HCT116 (cell line): ENCODE measurements around the gene TRPM1. TPM values are rescaled to one million over a fixed set of nuclear protein-coding genes. Genes with fewer than 3 reads are reported as not detected.

Experiments used
- ATAC-seq: fragments of 200-7000 bp; cut with Tn5 transposase; 2 replicates; pipeline ENCODE4 v1.9.1; 2020; ENCODE audit warnings: mild to moderate bottlenecking, moderate library complexity
- BruUV-seq: library from RNA; stranded (reverse); fragments of 400-500 nt; replicated peaks from 2 replicates; lab custom pipeline; 2021; lab: Mats Ljungman, UMichigan
- CTCF ChIA-PET: fragments of 300-600 bp; sonication (Branson Sonifier 250); formaldehyde crosslinking; loops from one replicate; lab custom pipeline; 2021; ENCODE audit warnings: antibody characterized with exemption; lab: Charles Lee
- POLR2A ChIA-PET: fragments of 300-600, 350-600 bp; sonication (Branson Sonifier 250); formaldehyde crosslinking; loops from one replicate; lab custom pipeline; 2021; ENCODE audit warnings: antibody characterized with exemption; lab: Charles Lee
- RAD21 ChIA-PET, 2 experiments: fragments of 300-600 bp; sonication (Branson Sonifier 250); formaldehyde crosslinking; loops; one replicate each; lab custom pipeline; 2023; ENCODE audit warnings: low total read pairs in 2 of 2; ENCODE audit not compliant: uncharacterized antibody in 2 of 2, unreplicated experiment in 2 of 2, low non-redundant PET in 1 of 2; lab: Charles Lee
- DNase-seq: peaks from one replicate; pipeline ENCODE4 v3.0.0-alpha.2; 2010; ENCODE audit warnings: low read depth, low spot score
- H2AFZ ChIP-seq: fragments of 200-600 bp; shearing (Covaris generic), sonication (generic); 2 replicates; pipeline ENCODE4 v1.6.1; 2017; ENCODE audit warnings: low read depth, mixed run types, mixed read lengths, antibody characterized with exemption, low read length; ENCODE audit not compliant: poor library complexity, severe bottlenecking
- H3K27ac ChIP-seq: 2 replicates; pipeline ENCODE4 v1.5.1; 2012; ENCODE audit warnings: low read depth, low read length
- H3K27me3 ChIP-seq: fragments of 200-600 bp; sonication (generic); 2 replicates; pipeline ENCODE4 v1.6.1; 2016; ENCODE audit warnings: mixed run types, low read length, mixed read lengths; ENCODE audit not compliant: insufficient read depth
- H3K36me3 ChIP-seq, 2 experiments: fragments of 200-500 bp in 1 of 2; fragments of 200-600 bp in 1 of 2; sonication (Bioruptor generic) in 1 of 2; sonication (generic) in 1 of 2; 2 replicates each; pipeline versions ENCODE4 v1.5.1 to v1.6.1; 2014 to 2016; ENCODE audit warnings: low read length in 2 of 2, inconsistent platforms in 1 of 2, mixed read lengths in 1 of 2, mixed run types in 1 of 2; ENCODE audit not compliant: insufficient read depth in 2 of 2, control insufficient read depth in 1 of 2
- H3K4me1 ChIP-seq, 2 experiments: fragments of 200-600 bp in 1 of 2; sonication (generic) in 1 of 2; 2 replicates each; pipeline versions ENCODE4 v1.5.1 to v1.6.1; 2012 to 2017; ENCODE audit warnings: low read length in 2 of 2, inconsistent platforms in 1 of 2, mild to moderate bottlenecking in 1 of 2, mixed read lengths in 1 of 2, mixed run types in 1 of 2, moderate library complexity in 1 of 2; ENCODE audit not compliant: insufficient read depth in 2 of 2, control insufficient read depth in 1 of 2
- H3K4me2 ChIP-seq: fragments of 200-600 bp; sonication (generic); 2 replicates; pipeline ENCODE4 v1.6.1; 2017; ENCODE audit warnings: mixed run types, low read length, mixed read lengths
- H3K4me3 ChIP-seq, 2 experiments: fragments of 200-600 bp in 1 of 2; sonication (generic) in 1 of 2; replicated peaks in 1 of 2; 2 replicates each; pipeline ENCODE4 v1.5.1; 2011 to 2016; ENCODE audit warnings: low read length in 2 of 2, control low read depth in 1 of 2, low read depth in 1 of 2, mild to moderate bottlenecking in 1 of 2, mixed read lengths in 1 of 2, mixed run types in 1 of 2
- H3K79me2 ChIP-seq: fragments of 200-600 bp; sonication (generic); 2 replicates; pipeline ENCODE4 v1.6.1; 2017; ENCODE audit warnings: mild to moderate bottlenecking, mixed run types, low read length, moderate library complexity, mixed read lengths; ENCODE audit not compliant: insufficient read depth
- H3K9ac ChIP-seq: fragments of 200-600 bp; sonication (generic); 2 replicates; pipeline ENCODE4 v1.6.1; 2016; ENCODE audit warnings: low read length, mixed read lengths
- H3K9me2 ChIP-seq: fragments of 200-600 bp; sonication (generic), shearing (Covaris generic); 2 replicates; pipeline ENCODE4 v1.6.1; 2017; ENCODE audit warnings: mixed run types, mild to moderate bottlenecking, moderate library complexity; ENCODE audit not compliant: insufficient read depth
- H3K9me3 ChIP-seq, 2 experiments: fragments of 200-500 bp in 1 of 2; fragments of 200-600 bp in 1 of 2; sonication (Bioruptor generic) in 1 of 2; sonication (generic) in 1 of 2; 2 replicates each; pipeline ENCODE4 v1.6.1; 2014 to 2017; ENCODE audit warnings: low read length in 2 of 2, mixed read lengths in 2 of 2, inconsistent platforms in 1 of 2, low read depth in 1 of 2, mild to moderate bottlenecking in 1 of 2, mixed run types in 1 of 2, moderate library complexity in 1 of 2; ENCODE audit not compliant: control insufficient read depth in 1 of 2, insufficient read depth in 1 of 2
- H4K20me1 ChIP-seq: fragments of 200-600 bp; sonication (generic), shearing (Covaris generic); 2 replicates; pipeline ENCODE4 v1.6.1; 2017; ENCODE audit warnings: mixed run types, mild to moderate bottlenecking, moderate library complexity; ENCODE audit not compliant: insufficient read depth
- CBX3 ChIP-seq: IDR thresholded peaks from 2 replicates; pipeline ENCODE4 v1.6.1; 2012; ENCODE audit warnings: low read depth
- CEBPB ChIP-seq: IDR thresholded peaks from 2 replicates; pipeline ENCODE4 v1.6.1; 2012; ENCODE audit warnings: low read depth
- ELF1 ChIP-seq: IDR thresholded peaks from 2 replicates; pipeline ENCODE4 v1.6.1; 2012; ENCODE audit warnings: low read depth, borderline replicate concordance
- EZH2 ChIP-seq: fragments of 200-600 bp; sonication (generic); IDR thresholded peaks from 2 replicates; pipeline ENCODE4 v1.6.1; 2017; ENCODE audit warnings: antibody characterized with exemption, mixed run types
- EZH2phosphoT487 ChIP-seq: fragments of 200-600 bp; IDR thresholded peaks from 2 replicates; pipeline ENCODE4 v1.6.1; 2018; ENCODE audit warnings: antibody characterized with exemption, borderline replicate concordance
- POLR2A ChIP-seq: IDR thresholded peaks from 2 replicates; pipeline ENCODE4 v1.7.0; 2011; ENCODE audit warnings: borderline replicate concordance; ENCODE audit not compliant: insufficient read depth, insufficient read length; ENCODE audit errors: extremely low read depth
- RAD21 ChIP-seq: IDR thresholded peaks from 2 replicates; pipeline ENCODE4 v1.6.1; 2012; ENCODE audit warnings: low read depth, mild to moderate bottlenecking
- SIN3A ChIP-seq: IDR thresholded peaks from 2 replicates; pipeline ENCODE4 v1.6.1; 2012; ENCODE audit warnings: low read depth
- SP1 ChIP-seq: IDR thresholded peaks from 2 replicates; pipeline ENCODE4 v1.6.1; 2012; ENCODE audit warnings: low read depth
- SRF ChIP-seq: IDR thresholded peaks from 2 replicates; pipeline ENCODE4 v1.6.1; 2012; ENCODE audit warnings: low read depth
- TCF7L2 ChIP-seq: IDR thresholded peaks from 2 replicates; pipeline ENCODE4 v1.7.0; 2011; ENCODE audit warnings: borderline replicate concordance, inconsistent platforms; ENCODE audit not compliant: insufficient read depth, insufficient read length; ENCODE audit errors: extremely low read depth
- ZFX ChIP-seq: fragments of 450-650 bp; IDR thresholded peaks from 2 replicates; pipeline ENCODE4 v1.6.1; 2017
- ZNF274 ChIP-seq: fragments of 200-500 bp; sonication (Bioruptor generic); IDR thresholded peaks from 2 replicates; pipeline ENCODE4 v1.6.1; 2014; ENCODE audit warnings: mild to moderate bottlenecking, low read depth, low read length, inconsistent platforms
- intact Hi-C: fragments of 100-400 bp; cut with micrococcal nuclease; formaldehyde crosslinking; loops from 2 replicates; pipeline ENCODE4 v1.10.0; 2022
- total RNA-seq: library from RNA; stranded (reverse); gene quantifications from one replicate; pipeline ENCODE4 v1.2.1, GENCODE V29; 2021; ENCODE audit not compliant: unreplicated experiment
- TF ChIP-seq, protein P1 (sequence below), 3 experiments: fragments of 200-600 bp in 1 of 3; sonication (generic) in 1 of 3; IDR thresholded peaks in 2 of 3; conservative IDR thresholded peaks in 1 of 3; 2 replicates each; pipeline ENCODE4 v1.5.1; 2012 to 2017; ENCODE audit warnings: low read depth in 2 of 3, low read length in 2 of 3, antibody characterized with exemption in 1 of 3, borderline replicate concordance in 1 of 3, control low read depth in 1 of 3, mild to moderate bottlenecking in 1 of 3, mixed read lengths in 1 of 3, mixed run types in 1 of 3, moderate library complexity in 1 of 3; ENCODE audit not compliant: insufficient read depth in 1 of 3
- TF ChIP-seq, protein P2 (sequence below): IDR thresholded peaks from 2 replicates; pipeline ENCODE4 v1.6.1; 2012
- TF ChIP-seq, protein P3 (sequence below): IDR thresholded peaks from 2 replicates; pipeline ENCODE4 v1.6.1; 2011; ENCODE audit warnings: mild to moderate bottlenecking, low read length, moderate library complexity; ENCODE audit not compliant: insufficient replicate concordance; ENCODE audit errors: extremely low read depth
- TF ChIP-seq, protein P4 (sequence below): IDR thresholded peaks from 2 replicates; pipeline ENCODE4 v1.6.1; 2012; ENCODE audit warnings: low read depth

Gene TRPM1
- total RNA-seq, 1 experiment from 2014 or later: not detected

DNA sequence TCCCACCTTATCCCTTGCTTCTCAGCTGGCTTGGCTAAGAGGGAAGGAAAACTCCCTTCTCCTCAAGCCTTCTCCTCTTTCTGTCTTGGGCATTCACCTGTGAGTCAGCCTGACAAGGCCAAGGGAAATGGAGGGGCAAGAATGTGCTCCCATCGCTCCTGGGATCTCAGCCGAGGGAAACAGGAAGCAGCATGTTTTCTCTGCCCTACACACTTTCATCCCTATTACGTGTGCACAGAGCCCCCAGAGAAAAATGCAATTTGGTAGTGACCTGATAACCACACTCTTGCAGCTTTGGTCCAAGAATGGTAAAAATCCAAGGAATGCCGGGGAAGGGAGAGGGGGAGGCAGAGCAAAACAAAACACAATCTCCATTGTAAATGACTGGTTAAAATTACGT, 77.2 kb downstream of the TRPM1 start:
- H3K4me3 ChIP-seq: peak overlapping the region in 1 of 2 experiments; percentile 30; a peak in 2 of 4 replicates
- peak; percentile 86 for ATAC-seq
- no peaks in the 10 kb centered on the region for H3K36me3 ChIP-seq
- DNase-seq: peak; percentile 16
- no TSS peak for BruUV-seq
- no peak overlapping the region for H3K9ac ChIP-seq
- CTCF ChIA-PET: no interaction called here
- no peaks in the 10 kb centered on the region for H3K27me3 ChIP-seq
- peak overlapping the region; percentile 75 for H3K4me2 ChIP-seq
- RAD21 ChIA-PET: no interaction called here
- H2AFZ ChIP-seq: peak overlapping the region; percentile 71
- no peak for TF ChIP-seq SP1
- TF ChIP-seq ZNF274: no peak
- TF ChIP-seq ELF1: no peak
- no peak for TF ChIP-seq TCF7L2
- TF ChIP-seq, protein P1, sequence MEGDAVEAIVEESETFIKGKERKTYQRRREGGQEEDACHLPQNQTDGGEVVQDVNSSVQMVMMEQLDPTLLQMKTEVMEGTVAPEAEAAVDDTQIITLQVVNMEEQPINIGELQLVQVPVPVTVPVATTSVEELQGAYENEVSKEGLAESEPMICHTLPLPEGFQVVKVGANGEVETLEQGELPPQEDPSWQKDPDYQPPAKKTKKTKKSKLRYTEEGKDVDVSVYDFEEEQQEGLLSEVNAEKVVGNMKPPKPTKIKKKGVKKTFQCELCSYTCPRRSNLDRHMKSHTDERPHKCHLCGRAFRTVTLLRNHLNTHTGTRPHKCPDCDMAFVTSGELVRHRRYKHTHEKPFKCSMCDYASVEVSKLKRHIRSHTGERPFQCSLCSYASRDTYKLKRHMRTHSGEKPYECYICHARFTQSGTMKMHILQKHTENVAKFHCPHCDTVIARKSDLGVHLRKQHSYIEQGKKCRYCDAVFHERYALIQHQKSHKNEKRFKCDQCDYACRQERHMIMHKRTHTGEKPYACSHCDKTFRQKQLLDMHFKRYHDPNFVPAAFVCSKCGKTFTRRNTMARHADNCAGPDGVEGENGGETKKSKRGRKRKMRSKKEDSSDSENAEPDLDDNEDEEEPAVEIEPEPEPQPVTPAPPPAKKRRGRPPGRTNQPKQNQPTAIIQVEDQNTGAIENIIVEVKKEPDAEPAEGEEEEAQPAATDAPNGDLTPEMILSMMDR (IDR thresholded peaks at IDR 0.05 in 2 of 3, conservative IDR thresholded peaks at IDR 0.05 in 1 of 3; ENCODE audit: borderline replicate concordance in 1 of 3, insufficient read depth in 1 of 3, low read depth in 2 of 3, low read length in 2 of 3): no peak
- TF ChIP-seq CEBPB: no peak
- TF ChIP-seq, protein P2, sequence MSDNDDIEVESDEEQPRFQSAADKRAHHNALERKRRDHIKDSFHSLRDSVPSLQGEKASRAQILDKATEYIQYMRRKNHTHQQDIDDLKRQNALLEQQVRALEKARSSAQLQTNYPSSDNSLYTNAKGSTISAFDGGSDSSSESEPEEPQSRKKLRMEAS: no peak
- TF ChIP-seq EZH2: no peak
- TF ChIP-seq, protein P3, sequence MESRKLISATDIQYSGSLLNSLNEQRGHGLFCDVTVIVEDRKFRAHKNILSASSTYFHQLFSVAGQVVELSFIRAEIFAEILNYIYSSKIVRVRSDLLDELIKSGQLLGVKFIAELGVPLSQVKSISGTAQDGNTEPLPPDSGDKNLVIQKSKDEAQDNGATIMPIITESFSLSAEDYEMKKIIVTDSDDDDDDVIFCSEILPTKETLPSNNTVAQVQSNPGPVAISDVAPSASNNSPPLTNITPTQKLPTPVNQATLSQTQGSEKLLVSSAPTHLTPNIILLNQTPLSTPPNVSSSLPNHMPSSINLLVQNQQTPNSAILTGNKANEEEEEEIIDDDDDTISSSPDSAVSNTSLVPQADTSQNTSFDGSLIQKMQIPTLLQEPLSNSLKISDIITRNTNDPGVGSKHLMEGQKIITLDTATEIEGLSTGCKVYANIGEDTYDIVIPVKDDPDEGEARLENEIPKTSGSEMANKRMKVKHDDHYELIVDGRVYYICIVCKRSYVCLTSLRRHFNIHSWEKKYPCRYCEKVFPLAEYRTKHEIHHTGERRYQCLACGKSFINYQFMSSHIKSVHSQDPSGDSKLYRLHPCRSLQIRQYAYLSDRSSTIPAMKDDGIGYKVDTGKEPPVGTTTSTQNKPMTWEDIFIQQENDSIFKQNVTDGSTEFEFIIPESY: no peak
- no peak for TF ChIP-seq RAD21
- no peak for TF ChIP-seq EZH2phosphoT487
- TF ChIP-seq ZFX: no peak
- no peak for TF ChIP-seq SIN3A
- TF ChIP-seq, protein P4, sequence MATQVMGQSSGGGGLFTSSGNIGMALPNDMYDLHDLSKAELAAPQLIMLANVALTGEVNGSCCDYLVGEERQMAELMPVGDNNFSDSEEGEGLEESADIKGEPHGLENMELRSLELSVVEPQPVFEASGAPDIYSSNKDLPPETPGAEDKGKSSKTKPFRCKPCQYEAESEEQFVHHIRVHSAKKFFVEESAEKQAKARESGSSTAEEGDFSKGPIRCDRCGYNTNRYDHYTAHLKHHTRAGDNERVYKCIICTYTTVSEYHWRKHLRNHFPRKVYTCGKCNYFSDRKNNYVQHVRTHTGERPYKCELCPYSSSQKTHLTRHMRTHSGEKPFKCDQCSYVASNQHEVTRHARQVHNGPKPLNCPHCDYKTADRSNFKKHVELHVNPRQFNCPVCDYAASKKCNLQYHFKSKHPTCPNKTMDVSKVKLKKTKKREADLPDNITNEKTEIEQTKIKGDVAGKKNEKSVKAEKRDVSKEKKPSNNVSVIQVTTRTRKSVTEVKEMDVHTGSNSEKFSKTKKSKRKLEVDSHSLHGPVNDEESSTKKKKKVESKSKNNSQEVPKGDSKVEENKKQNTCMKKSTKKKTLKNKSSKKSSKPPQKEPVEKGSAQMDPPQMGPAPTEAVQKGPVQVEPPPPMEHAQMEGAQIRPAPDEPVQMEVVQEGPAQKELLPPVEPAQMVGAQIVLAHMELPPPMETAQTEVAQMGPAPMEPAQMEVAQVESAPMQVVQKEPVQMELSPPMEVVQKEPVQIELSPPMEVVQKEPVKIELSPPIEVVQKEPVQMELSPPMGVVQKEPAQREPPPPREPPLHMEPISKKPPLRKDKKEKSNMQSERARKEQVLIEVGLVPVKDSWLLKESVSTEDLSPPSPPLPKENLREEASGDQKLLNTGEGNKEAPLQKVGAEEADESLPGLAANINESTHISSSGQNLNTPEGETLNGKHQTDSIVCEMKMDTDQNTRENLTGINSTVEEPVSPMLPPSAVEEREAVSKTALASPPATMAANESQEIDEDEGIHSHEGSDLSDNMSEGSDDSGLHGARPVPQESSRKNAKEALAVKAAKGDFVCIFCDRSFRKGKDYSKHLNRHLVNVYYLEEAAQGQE: no peak
- no peak for TF ChIP-seq POLR2A
- TF ChIP-seq CBX3: no peak
- no peak for TF ChIP-seq SRF
- H3K4me1 ChIP-seq: peaks cover 6 to 23% of the 10 kb centered on the region in 2 experiments
- no peaks in the 10 kb centered on the region for H3K9me2 ChIP-seq
- no peaks in the 10 kb centered on the region for H3K9me3 ChIP-seq
- H3K79me2 ChIP-seq: no peaks in the 10 kb centered on the region
- H4K20me1 ChIP-seq: no peaks in the 10 kb centered on the region
- H3K27ac ChIP-seq: peak overlapping the region; percentile 18; the same call in 1 of the 2 replicates
- intact Hi-C loops: no loop called here
- POLR2A ChIA-PET: no interaction called here
